HG03039 (cell line): ENCODE measurements around the gene SHISA6.

ENCODE experiments used
- ATAC-seq: cut with Tn5 transposase; IDR thresholded peaks from one replicate; pipeline ENCODE4 v1.9.1; 2021; ENCODE audit warnings: mild to moderate bottlenecking, moderate library complexity; ENCODE audit not compliant: unreplicated experiment

SHISA6 gene

DNA sequence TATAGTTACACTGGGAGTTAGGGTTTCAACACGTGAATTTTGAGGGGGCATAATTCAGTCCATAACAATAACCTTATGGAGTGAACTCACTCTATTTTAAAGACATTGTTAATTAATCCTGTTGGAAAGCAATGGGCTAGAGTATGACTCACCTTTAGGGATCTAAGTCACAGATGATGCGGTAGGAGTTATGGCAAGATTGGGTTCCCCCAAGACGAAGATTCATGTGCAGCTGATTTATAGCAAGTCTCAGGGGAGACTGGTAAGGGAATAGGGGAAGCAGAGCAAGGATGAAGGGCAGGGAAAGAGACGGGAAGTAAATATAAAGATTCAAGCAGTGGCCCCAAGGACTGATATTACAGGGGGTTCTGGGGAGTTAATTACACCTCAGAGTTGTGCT, 197.7 kb downstream of the SHISA6 start:
- no peak for ATAC-seq

DNA sequence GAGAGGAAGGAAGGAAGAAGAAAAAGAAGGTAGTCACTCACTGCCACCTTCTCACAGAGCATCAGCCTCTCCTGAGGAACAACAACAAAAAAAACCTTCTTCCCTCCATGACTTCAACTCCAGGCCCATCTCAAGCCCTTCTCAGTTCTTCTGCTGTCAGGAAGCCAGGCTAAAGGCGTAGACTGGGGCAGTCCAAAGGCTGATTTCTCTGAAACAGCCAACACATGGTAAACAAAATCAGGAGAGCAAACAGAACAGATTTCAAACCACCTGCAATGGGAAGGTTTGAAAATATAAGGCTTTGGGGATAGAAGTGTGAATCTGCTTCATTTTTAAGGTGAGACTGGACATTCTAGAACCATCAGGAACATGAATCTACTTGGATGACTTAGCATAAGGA, 200.0 kb downstream of the SHISA6 start:
- ATAC-seq, result no peak

DNA sequence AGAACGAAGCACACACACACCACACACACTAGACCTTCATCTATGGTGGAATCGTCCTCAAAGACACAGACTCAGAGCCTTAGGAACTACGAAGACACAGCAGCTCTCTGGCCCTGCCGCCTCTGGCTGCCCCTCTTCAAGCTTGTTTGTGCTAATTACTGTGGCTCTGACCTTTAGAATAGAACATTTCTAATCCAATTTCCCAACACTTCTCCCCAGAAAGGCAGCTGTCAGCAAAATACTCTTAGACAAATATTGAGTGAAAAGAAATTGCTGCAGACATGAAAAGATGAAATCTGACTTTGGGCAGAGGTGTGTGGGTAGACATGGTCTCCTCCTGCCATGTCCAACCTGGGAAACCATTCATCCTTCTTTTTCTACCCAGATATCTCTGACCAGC, 205.3 kb downstream of the SHISA6 start:
- ATAC-seq, result no peak

DNA sequence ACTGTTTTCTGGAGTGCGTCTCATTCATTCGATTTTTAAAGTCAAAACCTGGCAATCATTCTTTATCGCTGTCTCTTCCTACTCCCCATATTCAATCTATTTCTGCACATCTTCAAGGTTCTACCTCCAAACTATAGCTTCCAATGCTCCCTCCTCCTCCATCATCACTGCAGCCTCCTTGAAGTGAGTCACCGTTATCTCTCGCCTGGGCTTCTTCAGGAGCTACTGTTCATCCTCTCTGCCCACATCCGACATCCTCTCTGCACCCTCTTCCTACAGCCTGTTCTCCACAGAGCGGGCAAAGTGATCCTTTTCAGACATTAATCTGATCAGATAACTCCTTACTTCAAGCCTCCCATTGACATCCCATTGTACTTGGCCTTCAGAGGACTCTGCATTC, 213.1 kb downstream of the SHISA6 start:
- ATAC-seq, result no peak

DNA sequence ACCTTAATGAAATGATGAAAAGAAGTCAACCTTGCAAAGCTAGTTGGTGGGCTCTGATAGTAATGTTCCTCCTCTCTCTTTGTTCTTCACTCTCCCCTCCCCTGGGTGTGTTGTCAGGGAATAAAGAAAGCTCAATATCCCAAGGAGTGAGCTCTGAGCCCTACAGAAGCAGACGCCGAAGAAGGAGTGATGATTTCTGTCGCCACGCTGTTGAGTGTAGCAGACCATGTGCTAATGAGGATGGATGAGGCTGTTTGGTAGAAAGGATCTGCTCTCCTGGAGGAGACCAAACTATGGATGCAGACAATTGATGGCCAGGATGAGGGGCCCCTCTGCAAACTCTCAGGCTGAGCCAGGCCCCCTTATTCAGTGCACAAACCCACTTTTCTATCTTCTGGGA, 217.3 kb downstream of the SHISA6 start:
- no peak for ATAC-seq

DNA sequence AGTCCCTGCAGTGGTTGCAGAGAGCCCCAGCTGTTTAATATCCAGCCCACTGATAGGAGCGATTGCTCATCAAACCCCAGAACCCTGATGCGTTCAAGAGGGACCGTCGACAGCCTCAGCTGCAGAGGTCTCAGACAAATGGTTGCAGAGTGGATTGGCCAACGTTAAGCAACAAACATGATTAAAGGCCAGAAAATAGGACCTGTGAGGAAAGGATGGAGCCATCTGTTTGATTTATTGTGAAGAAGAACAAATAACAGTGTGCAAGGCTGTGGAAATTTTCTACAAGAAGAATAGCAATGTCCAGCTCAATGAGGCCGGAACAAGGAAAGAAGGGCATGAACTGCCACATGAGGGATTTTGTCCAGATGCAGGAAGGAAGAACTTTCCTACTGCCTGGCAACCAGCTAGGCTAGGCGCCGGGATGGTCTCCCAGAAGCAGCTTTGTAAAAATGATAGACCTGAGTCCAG, 218.9 kb downstream of the SHISA6 start:
- ATAC-seq, result no peak

DNA sequence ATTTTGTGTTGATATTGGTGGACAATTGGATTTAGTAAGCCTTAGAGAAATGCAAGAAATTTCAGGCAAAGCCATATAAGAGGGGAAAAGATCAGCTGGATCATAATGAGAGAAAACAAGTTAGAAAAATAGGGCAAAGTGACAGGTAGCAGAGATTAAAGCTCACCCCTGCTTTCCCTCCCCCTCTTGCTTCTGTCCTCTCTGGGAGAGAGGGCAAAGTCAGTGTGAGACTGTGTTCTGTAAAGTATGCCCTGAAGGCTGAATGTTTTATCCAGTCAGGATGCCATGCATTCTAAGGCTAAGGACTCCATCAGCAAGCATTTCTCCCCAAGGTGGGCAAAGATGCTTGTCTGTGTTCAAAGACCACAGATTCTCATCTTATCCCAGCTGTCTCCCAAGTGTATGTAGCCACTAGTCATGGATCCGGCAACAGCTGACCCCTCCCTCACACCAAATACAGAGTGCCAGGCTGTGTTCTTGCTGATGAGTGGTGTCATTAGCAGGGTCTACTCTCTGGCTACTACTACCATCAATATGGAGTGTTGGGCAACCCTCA, 221.1 kb downstream of the SHISA6 start:
- no peak for ATAC-seq

DNA sequence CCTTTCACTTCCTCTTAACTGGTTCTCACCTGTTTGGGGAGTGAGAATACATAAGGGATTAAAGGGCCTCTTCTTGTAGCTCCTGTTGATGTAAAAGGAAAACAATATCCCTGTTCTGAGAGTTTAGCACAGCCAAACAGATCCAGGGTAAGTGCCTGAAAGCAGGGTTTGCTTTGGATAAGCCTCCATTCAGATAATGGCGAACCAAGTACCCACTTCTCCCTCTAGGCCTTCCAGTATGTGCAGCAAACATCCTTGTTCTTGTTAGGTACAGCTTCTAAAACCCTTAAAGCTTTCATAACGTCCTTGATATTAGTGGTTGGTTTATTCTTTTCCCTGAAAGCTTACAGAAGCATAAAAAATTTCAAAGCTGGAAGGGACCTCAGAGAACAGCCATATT, 226.6 kb downstream of the SHISA6 start:
- ATAC-seq, result no peak

DNA sequence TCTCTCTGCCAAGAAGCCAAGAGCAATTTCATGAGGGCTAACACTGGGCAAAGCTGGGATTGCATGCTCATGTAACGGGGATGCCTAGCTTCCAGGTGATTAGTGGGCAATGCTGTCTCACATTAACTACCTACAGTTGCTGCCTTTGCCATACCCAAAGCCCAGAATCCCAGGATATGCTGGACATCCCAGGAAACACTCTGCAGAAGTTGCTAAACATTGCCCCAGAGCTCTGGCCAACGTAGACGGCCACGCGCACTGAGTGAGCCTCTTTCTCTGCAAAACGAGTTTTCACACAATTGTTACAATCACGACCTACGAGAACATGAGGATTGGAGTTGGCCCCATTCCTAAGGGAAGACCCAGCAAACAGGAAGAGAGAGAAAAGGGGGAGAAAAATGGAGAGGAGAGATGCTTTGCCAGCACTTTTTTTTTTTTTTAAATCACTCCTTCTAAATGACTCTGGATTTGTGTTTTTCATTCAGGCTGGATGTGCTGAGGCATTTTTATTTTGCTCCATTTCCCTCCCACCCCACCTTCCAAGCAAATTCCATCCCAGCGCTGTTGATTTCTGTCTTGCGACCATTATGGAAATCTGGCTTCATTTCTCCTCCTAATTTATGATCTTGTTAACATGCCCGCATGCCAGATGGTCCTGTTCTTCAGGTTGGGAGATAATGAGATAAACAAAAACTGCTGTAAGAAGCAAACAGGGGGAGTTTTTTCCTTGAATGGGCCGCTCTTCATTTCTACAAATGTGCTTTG, 244.5 kb downstream of the SHISA6 start:
- no peak for ATAC-seq

DNA sequence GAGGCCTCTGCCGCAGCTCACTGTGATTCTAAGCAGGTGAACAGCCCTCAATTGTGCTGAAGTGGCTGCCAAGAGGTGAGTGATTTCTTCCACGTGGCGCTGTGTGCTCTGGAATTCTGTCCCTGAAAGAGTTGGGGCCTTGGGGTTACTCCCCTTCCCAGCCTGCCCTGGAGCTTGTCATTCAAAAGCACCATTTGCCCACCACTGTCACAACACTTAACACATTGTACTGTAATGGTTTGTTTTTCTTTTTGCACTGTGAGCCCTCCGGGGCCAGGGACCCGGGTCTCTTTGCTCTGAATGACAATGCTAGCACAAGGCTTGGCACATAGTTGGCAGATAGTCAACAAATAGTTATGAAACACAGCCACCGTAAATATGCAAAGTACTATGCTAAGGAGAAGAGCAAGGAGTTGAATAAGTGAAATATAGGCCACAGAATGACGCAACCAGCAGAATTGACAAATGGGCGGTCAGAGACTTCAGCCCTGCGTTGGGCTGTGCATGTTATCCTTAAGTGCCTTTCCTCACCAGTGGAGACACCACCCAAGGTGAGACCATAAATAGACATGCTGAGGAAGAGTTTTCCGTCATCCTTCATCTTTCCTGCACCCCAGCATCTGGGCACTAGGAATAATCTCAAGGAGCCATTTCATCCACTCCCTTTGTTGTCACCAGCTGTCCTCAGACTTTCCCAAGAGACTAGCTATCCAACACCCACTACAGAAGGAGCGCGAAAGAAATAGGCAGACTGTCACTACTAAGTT, 245.3 kb downstream of the SHISA6 start:
- no peak for ATAC-seq

DNA sequence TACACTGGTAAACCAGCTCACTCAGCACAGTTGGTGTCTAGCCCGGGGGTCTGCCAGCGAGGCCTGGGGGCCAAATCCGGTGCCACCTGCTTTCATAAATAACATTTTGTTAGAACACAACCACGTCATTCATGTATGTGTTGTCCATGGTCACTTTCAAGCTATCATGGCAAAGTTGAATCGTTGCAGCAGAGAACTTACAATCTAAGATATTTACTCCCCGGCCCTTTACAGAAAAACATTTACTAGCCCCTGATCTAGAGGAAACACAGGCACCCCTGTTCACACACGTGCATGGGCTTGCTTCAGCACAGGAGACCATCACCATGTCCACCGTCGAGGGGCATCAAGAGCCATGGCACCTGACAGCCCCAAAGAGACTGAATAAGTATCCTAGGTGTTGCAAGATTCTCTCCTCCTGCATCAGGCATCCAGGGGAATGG, 245.9 kb downstream of the SHISA6 start:
- ATAC-seq, result no peak

DNA sequence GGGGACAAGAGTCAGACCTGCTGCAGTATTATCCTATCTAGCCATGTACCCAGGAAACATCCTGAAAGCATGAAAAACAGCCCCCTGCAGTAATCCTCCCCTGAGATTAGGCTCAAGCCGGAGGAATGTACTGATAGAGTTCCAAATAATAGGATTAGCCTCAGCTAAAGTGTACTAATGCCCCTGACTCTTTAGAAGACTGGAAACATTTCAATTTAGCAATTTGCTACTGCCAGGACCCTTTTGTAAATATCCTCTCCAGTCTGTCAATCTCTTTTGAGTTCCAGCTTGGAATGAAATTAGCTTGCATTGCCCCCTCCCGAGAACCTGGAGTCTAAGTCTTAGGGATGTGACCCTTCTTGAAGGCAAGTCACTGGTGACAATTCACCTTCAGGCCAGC, 246.5 kb downstream of the SHISA6 start:
- no peak for ATAC-seq

DNA sequence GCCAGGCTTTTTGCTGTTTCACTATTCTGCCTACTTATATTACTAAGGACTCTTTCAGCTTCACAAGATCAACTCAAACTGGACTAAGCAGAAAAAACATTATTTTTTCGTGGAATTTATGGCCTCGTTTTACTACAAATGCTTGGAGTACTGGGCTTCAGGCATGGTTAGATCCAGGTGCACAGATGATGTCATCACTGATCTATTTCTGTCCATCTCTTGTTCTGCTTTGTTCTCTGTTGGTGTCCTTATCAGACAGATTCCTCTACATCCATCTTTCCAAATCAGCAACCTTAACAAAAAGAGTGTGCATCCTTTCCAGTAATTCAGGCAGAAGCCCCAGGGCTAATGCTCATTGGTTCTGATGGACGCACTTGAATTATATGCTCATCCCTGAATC, 247.4 kb downstream of the SHISA6 start:
- no peak for ATAC-seq

DNA sequence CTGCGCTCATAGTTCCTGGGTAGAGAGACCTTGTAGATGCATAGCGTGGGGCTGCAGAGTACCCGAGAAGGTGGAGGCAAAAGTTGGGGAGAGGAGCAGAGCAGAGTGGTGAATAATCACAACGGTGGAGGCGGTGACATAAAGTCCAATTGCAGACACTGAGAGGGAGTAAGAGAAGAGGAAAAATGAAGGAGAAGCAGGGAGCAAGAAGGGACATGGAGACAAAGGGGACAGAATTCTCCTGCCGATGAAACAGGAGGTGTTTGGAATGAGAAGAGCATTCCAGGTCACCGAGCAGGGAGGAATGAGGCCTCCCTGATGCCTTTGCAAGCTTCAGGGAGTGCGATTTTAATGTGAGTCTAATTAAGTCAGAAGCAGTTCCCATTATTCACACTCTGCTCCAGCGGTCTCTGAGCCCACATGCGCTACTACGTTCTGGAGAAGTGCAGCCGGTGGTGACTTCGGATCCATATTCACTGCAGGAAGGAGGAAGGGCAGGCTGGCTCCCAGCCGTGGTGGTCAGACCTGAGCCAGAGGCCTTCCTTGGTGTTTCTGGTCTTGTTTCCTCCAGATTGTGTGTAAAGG, 249.2 kb downstream of the SHISA6 start:
- ATAC-seq, result no peak

DNA sequence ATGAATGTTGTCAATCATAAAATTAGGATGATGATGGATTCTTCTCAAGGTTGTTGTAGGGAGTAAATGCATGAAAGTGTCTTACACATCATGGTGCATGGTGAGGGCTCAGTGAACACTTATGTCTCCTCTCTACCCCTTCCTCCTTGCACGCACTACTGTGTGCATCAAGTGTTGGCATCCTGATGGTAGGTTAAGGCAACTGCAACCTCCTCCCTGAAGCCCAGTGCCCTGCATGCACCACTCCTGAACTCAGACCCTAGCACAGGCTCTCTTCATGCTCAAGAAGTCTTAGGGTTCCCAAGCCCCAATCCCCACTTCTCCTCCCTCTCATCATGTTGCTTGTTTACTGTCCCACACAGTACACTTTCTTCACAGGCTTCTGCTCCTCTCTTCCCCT, 251.5 kb downstream of the SHISA6 start:
- no peak for ATAC-seq

DNA sequence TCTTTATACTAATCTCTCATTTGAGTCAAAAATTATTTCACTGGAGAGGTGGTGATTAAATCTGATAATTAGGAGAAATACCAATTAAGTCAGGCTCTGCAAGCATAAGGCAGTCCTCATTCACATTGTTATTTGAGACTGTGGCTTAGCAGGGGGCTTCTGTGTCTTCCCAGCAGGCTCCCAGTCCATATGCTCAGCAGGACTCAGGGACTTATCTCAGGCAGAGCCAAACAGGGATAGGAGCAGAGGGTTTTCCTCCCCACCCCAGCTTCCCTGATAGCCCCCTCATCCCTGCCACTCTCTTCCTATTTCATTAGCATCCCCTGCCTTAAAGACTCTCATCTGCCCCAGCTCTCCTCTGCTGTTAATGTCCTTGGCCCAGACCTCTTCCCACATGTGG, 252.9 kb downstream of the SHISA6 start:
- ATAC-seq, result no peak

DNA sequence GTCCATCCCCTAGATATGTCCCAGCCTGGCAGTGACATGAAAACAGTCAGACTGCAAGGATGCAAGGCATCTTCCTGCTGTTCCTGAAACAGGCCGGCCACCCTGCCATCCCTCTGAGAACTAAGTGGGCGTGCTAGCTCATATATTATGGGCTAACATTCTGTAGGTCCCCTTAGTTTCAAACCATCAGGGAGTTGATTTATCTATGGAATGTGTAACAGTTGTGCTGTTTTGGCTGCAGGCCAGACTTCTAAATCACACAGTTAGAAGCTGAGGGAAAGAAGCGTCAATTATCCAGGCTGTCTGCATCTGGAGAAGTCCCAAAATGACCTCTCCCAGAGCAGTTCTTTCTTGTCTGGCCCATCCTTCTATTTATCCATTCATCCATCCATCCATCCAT, 254.6 kb downstream of the SHISA6 start:
- ATAC-seq, result no peak

DNA sequence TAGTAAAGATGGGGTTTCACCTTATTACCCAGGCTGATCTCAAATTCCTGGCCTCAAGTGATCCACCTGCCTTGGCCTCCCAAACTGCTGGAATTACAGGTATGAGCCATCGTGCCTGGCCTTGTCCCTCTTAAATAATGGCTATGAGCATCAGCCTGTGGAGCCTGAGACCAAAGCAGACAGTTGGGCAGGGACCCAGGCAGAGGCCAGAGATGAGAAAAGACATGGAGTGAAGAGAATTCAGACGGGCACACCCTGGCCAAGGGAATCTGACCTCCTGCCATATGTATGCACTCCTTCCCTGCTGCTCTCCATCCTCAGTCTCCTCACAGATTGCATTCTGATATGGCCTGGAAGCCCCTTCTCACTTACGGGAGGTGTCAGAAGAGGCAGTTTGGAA, 258.9 kb downstream of the SHISA6 start:
- ATAC-seq, result no peak

DNA sequence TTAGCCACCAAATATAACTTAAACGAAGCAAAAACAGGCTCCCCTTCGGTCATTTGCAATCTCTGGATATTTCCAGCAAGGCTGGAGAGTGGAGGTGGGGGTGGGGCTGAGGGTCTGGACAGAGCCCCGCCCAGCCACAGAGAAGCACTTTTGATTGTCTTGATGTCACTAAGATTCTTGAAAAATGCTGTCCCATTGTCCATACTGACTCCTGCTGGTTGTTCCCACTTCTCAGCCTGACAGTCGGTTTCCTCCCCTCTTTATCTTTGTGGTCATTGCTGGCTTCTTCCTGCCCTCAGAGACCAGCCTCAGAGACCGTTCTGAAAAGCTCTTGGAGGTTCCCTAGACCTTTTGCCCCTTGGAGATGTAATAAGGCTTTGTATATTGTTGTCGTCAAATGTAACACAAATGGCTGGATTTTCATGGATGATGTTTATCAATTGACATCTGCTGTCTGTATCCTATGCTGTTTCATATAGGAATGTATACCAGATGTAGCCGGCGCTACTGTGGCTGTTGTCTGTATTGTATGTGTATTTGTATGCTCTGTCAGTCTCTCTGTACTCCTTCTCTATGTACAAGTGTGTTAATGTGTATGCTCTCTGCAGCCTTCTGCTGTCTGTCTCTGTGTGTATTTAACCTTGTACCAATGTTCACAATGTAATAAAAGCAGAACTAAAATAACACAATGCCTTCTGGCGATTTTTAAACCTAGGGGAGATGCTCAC, 262.5 kb downstream of the SHISA6 start:
- ATAC-seq, result no peak

DNA sequence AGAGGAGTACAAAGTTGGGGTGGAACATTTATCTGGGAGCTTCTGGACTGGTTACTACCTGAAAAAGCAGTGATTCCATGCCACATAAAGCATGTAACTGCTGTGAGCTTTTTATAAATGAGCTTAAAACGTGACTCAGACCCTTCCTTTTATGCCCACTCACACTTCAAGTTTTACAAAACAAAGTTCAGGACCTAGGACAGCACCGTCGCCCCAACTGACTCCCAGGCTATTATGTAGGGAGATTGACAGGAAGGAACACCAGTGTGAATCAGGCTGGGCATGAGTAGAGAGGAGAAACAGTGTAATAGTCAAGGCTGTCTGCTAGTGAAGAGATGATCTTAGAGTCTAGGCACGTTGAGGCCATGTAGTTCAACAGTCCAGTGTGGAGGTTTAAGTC, 265.6 kb downstream of the SHISA6 start:
- ATAC-seq, result no peak

DNA sequence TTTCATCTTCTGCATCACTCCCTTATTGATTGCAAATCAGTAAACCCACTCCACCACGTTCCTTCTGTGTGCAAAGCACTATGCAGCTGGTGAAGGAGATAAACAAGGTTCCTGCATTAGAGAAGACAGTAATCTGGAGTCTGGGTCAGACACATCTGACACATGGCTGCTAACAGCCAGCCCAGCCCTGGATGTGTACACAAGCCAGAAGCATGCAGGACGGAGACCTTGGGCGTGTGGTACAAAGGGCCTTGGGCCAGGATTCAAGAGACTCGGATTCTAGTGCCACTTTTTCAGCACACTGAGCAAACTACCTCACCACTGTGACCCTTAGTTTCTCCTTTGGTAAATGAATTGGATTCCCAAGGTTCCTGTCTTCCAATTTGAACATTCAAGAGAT, 270.7 kb downstream of the SHISA6 start:
- ATAC-seq, result no peak
